Esophagus squamous epithelium (tissue), 5 donors: ENCODE data around the gene CRB3. TPM values are rescaled to one million over a fixed set of nuclear protein-coding genes. Genes with fewer than 3 reads are reported as not detected.

ENCODE experiments used
- DNase-seq: peaks from one replicate; lab custom pipeline; 2025; lab: John Stamatoyannopoulos, UW
- H3K27ac ChIP-seq, 4 donors: fragments of 200-600 bp; sonication (generic); one replicate each; pipeline ENCODE4 v1.5.1; 2016 to 2019; ENCODE audit warnings: mild to moderate bottlenecking in 1 of 4
- H3K27me3 ChIP-seq, 4 donors: fragments of 200-600 bp; sonication (generic); 1 replicate in 3 of 4; 2 replicates in 1 of 4; pipeline versions ENCODE4 v1.5.1 to v1.6.0; 2017 to 2021; ENCODE audit warnings: antibody characterized with exemption in 1 of 4
- H3K36me3 ChIP-seq, 3 donors: fragments of 200-600 bp; sonication (generic); one replicate each; pipeline ENCODE4 v1.5.1; 2016 to 2019
- H3K4me1 ChIP-seq, 3 donors: fragments of 200-600 bp; sonication (generic); one replicate each; pipeline ENCODE4 v1.5.1; 2017 to 2019
- H3K4me3 ChIP-seq, 4 donors: fragments of 200-600 bp; sonication (generic); 1 replicate in 3 of 4; 2 replicates in 1 of 4; pipeline ENCODE4 v1.5.1; 2016 to 2019; ENCODE audit warnings: mild to moderate bottlenecking in 2 of 4, moderate library complexity in 1 of 4
- H3K9me3 ChIP-seq, 3 donors: fragments of 200-600 bp; sonication (generic); one replicate each; pipeline ENCODE4 v1.5.1; 2016 to 2019
- POLR2A ChIP-seq, 4 donors: fragments of 450-650 bp; IDR thresholded peaks; one replicate each; pipeline ENCODE4 v1.6.1; 2017; ENCODE audit warnings: antibody characterized with exemption in 4 of 4, mild to moderate bottlenecking in 4 of 4, moderate library complexity in 3 of 4
- WGBS, 2 donors: methylation state at CpG; one replicate each; pipeline ENCODE4 v1.1.5; 2018; 5-methylcytosine and 5-hydroxymethylcytosine counted together
- intact Hi-C: fragments of 100-400 bp; cut with DNase I; formaldehyde crosslinking; loops from one replicate; pipeline ENCODE4 v1.15.0; 2022
- total RNA-seq, 4 donors: library from RNA; depleted of rRNA; stranded (reverse); fragments of >200 nt; gene quantifications; one replicate each; pipeline ENCODE4 v1.1.0, GENCODE V29; 2016
- TF ChIP-seq, protein P1 (sequence below), 6 experiments: fragments of 450-650 bp in 4 of 6; fragments of 200-600 bp in 2 of 6; sonication (generic) in 2 of 6; IDR thresholded peaks; one replicate each; pipeline ENCODE4 v1.5.1; 2016 to 2019; ENCODE audit warnings: antibody characterized with exemption in 6 of 6, mild to moderate bottlenecking in 4 of 6, moderate library complexity in 4 of 6
- donor health status: DM: yes; HTN: yes; CAD: no.

The CRB3 gene
- total RNA-seq, 4 donors from 2014 or later, result 42.9 to 61.9 (median 56.2) TPM

DNA sequence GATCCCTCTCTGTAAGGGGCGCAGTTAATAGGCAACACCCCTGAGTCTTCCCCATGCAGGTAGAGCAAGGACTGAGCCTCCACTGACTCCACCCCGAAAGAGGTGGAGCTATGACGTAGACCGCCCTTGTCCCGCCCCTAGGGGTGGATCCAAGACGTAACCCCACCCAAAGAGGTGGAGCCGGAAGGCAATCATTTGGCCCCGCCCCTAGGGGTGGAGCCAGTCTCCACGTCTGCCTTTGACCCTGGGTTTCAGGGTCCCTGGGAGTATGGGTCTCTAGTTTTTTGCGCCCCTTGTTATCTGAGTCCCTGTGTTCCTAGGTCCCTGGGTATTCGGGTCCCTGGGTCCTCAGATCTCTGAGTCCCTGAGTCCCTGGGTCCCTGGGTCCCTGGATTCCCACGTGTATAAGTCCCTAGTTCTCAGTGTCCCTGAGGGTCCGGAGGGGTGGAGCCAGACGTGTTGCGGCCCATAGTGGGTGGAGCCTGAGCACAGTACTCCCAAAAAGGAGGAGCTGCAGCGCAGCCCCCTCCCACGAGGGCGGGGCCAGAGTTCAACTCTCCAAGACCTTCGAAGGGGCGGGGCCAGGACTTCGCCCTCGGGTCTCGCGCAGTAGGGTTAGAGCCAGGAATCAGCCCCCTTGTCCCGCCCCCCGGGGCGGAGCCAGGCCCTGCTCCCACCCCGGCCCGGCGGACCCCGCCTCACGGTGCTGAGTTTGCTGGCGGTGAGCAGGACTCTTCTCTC is 12.3 kb downstream of the CRB3 start:
- WGBS, 2 donors, result 28 to 29% methylated on average over 7 to 10 of the region's 33 CpGs
- DNase-seq, result no peak
- no peaks in the 10 kb centered on the region for H3K9me3 ChIP-seq
- peaks cover 0 to 57% (median 3%) of the 10 kb centered on the region in 4 donors for H3K27me3 ChIP-seq
- H3K36me3 ChIP-seq, result no peaks in the 10 kb centered on the region
- peaks cover 4 to 19% (median 14%) of the 10 kb centered on the region in 3 donors for H3K4me1 ChIP-seq
- no peak overlapping the region for H3K27ac ChIP-seq
- H3K4me3 ChIP-seq, result peak overlapping the region in 3 of 4 donors; percentile 24 to 55 (median 26)
- TF ChIP-seq, protein P1, sequence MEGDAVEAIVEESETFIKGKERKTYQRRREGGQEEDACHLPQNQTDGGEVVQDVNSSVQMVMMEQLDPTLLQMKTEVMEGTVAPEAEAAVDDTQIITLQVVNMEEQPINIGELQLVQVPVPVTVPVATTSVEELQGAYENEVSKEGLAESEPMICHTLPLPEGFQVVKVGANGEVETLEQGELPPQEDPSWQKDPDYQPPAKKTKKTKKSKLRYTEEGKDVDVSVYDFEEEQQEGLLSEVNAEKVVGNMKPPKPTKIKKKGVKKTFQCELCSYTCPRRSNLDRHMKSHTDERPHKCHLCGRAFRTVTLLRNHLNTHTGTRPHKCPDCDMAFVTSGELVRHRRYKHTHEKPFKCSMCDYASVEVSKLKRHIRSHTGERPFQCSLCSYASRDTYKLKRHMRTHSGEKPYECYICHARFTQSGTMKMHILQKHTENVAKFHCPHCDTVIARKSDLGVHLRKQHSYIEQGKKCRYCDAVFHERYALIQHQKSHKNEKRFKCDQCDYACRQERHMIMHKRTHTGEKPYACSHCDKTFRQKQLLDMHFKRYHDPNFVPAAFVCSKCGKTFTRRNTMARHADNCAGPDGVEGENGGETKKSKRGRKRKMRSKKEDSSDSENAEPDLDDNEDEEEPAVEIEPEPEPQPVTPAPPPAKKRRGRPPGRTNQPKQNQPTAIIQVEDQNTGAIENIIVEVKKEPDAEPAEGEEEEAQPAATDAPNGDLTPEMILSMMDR (IDR thresholded peaks at IDR 0.05), result peak in 1 of 6 experiments; percentile 12
- TF ChIP-seq POLR2A (IDR thresholded peaks at IDR 0.05), result no peak
- intact Hi-C loops, result no loop called here

DNA sequence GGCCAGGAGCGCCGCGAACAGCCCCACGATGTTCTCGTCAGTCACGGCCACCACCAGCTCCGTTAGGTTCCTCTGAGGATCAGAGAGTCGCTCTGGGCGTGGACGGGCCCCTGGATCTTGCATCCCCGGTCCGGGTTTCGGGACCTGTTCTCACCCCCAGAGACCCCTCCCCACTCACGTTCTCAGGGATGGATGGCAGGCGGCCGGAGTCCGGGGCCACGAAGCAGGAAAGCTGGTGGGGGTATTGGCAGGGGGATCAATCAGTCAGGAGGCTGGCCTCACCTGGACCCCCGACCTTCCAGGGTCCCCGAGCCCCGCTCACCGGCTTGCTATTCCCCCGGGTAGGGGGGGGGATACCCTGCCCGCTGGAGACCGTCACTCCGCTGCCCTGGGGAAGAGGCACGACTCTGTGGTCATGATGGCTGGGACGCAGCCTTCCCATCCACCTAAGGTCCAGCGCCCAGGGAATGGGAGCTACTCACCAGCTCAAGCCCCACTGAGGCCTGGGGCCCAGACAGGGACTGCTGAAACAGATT is 12.9 kb downstream of the CRB3 start:
- WGBS, 2 donors, result no CpG with 5 or more reads among the region's 29 CpGs
- Histone ChIP-seq H3K9me3 (no peaks in the 10 kb centered on the region), H3K4me3 (peak overlapping the region in 3 of 4 donors; percentile 24 to 55 (median 26)), H3K27me3 (peaks cover 0 to 64% (median 3%) of the 10 kb centered on the region in 4 donors), H3K27ac (no peak overlapping the region), H3K36me3 (no peaks in the 10 kb centered on the region), H3K4me1 (peaks cover 4 to 21% (median 14%) of the 10 kb centered on the region in 3 donors)
- no peak for TF ChIP-seq POLR2A (IDR thresholded peaks at IDR 0.05)
- TF ChIP-seq, protein P1 (IDR thresholded peaks at IDR 0.05), result no peak
- no peak for DNase-seq
- intact Hi-C loops, result no loop called here

DNA sequence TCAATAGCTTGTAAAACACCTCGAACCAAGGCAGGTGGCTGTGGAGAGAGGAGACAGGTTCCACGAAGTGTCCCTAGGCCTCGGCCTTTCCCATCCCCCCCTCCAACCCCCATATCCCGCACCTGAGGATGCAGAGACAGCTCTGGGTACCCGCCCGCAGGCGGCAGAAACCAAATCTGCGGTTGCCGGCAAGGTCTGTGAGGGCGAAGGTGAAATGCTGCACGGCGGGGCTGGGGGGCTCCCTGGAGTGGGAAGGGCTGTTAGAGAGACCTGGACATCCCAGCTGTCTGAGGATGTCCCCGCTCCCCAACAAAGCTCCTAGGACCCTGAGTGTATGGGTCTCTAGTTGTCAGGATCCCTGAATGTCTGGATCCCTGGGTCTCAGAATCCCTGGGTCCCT is 14.7 kb downstream of the CRB3 start:
- H3K27ac ChIP-seq, result no peak overlapping the region
- no peak overlapping the region for H3K4me3 ChIP-seq
- intact Hi-C loops, result no loop called here
- H3K9me3 ChIP-seq, result no peaks in the 10 kb centered on the region
- DNase-seq, result no peak
- peaks cover 4 to 29% (median 14%) of the 10 kb centered on the region in 3 donors for H3K4me1 ChIP-seq
- 85 to 96% methylated on average over 5 to 8 of the region's 13 CpGs for WGBS, 2 donors
- no peaks in the 10 kb centered on the region for H3K36me3 ChIP-seq
- no peak for TF ChIP-seq POLR2A (IDR thresholded peaks at IDR 0.05)
- TF ChIP-seq, protein P1 (IDR thresholded peaks at IDR 0.05), result no peak
- H3K27me3 ChIP-seq, result peaks cover 0 to 71% (median 3%) of the 10 kb centered on the region in 4 donors

DNA sequence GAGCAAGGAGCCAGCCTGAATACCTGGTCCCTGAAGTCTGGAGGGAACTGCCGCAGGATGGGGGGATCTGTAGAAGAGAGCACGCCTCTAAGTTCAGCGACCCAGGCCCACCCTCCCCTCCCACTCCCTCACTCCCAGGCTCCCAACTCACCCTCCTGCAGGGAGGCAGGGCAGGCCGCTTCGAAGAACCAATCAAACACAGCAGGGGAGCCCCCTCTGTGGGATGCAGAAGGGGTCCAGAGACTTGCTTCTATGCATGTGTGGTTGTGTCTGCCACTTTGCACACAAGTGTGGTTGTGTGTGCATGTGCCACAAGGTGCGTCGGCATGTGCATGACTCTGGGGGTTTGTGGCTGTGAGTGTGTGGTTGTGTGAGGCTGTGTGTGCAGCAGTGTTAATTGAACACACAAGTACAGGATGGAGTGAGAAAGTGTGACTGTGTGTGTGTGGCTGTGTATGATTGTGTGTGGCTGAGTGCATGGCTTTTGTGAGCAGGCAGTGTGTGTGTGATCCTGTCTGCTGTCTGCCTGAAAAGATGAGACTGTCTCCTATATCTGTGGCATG is 15.8 kb downstream of the CRB3 start:
- no peak overlapping the region for H3K27ac ChIP-seq
- no peak overlapping the region for H3K4me3 ChIP-seq
- intact Hi-C loops, result no loop called here
- no peak for DNase-seq
- no peaks in the 10 kb centered on the region for H3K9me3 ChIP-seq
- H3K27me3 ChIP-seq, result peaks cover 0 to 63% (median 3%) of the 10 kb centered on the region in 4 donors
- no peaks in the 10 kb centered on the region for H3K36me3 ChIP-seq
- 65 to 90% methylated on average over 2 to 5 of the region's 7 CpGs for WGBS, 2 donors
- TF ChIP-seq POLR2A (IDR thresholded peaks at IDR 0.05), result no peak
- TF ChIP-seq, protein P1 (IDR thresholded peaks at IDR 0.05), result no peak
- H3K4me1 ChIP-seq, result peaks cover 4 to 30% (median 14%) of the 10 kb centered on the region in 3 donors
